Measurements from ENCODE around the gene SLC9B2. TPM values are rescaled to one million over a fixed set of nuclear protein-coding genes. Genes with fewer than 3 reads are reported as not detected.

The SLC9B2 gene
- total and polyA plus RNA-seq, 8 donors: 6.6 to 10.8 (median 9.0) TPM

DNA sequence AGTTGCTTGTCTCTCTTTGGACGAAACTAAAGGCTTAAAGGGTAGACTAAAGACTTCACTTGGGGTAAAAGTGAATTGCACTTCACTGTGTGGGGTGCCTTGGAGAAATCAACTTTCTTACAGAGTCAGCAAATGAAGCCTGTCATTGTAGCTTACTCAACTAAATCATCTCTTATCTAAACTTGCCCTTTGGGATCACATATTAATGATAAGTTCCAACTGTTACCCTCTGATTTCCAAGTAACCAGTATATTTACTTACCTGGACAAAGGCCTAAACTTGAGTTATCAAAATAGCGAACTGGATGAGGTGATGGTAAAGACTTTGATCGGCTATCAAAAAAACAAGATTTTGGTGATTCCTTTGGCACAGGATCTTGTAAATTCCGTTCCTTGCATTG lies 32.0 kb upstream of the SLC9B2 start:
- no peak overlapping the region for H3K4me3 ChIP-seq
- no peaks in the 10 kb centered on the region for H3K36me3 ChIP-seq
- H3K27ac ChIP-seq: no peak overlapping the region
- no peaks in the 10 kb centered on the region for H3K9me3 ChIP-seq
- ATAC-seq (no peak), DNase-seq (no peak)
- TF ChIP-seq CTCF (IDR thresholded peaks at IDR 0.05): no peak
- intact Hi-C loops (cut with DNase I): no loop called here
- no peaks in the 10 kb centered on the region for H3K4me1 ChIP-seq
- no peaks in the 10 kb centered on the region for H3K27me3 ChIP-seq

DNA sequence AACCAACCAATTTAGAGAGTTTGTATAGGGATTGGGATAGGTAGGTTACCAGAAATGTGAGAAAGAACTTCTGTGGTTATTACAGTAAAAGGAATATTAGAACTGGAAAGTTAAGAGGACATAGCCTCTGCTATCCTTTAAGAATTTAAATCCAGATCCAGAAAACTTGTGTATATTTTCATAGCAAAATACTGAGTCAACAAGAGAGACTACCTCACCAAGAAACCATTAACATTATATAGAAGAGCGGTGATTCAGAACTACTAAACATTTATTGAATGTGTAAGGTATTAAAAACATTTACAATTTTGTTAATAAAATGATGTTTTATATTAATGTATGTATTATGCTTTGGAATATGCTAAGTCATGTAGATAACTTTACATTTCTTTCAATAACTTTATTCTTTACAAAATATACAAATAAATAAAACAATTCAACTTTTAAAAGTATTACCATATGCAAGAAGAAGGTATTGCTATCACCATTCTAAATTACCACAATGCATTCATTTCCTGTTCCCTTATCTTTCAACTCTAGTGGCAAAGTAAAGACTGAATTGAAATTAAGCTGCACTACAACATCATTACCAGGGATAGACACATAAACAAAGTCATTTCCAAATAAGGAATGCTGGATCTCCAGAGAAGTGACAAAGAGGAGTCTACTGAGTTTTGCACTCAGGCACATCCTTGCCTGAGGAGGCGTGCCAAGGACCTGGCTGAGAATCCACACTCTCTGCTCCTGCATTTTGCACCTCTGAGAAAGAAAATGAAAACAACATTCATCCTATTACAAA lies 29.2 kb upstream of the SLC9B2 start:
- H3K36me3 ChIP-seq: no peaks in the 10 kb centered on the region
- no peak overlapping the region for H3K4me3 ChIP-seq
- H3K9me3 ChIP-seq: no peaks in the 10 kb centered on the region
- DNase-seq: no peak
- no peaks in the 10 kb centered on the region for H3K4me1 ChIP-seq
- intact Hi-C loops (cut with DNase I): no loop called here
- no peak overlapping the region for H3K27ac ChIP-seq
- TF ChIP-seq CTCF (IDR thresholded peaks at IDR 0.05): no peak
- ATAC-seq: no peak
- H3K27me3 ChIP-seq: no peaks in the 10 kb centered on the region

DNA sequence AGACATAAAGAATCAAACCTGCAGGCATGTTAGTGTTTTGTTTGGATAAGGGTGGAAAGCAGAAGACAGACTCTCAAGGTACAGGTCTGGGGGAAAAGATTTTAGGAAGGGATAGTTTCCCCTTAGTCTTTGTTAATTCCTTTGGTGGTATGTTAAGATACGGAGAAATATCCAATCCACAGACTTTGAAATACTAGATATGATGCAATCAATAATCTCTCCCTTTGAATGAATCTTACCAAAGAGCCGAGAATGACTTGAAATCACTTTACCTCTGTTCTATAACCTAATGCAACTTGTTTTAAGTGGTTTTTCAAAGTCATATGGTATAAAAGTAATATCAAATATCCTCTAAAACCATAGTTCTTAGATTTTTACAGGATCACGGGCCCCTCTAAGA lies 28.3 kb upstream of the SLC9B2 start:
- ATAC-seq (no peak), DNase-seq (no peak)
- Histone ChIP-seq H3K36me3 (no peaks in the 10 kb centered on the region), H3K4me1 (peaks cover 0 to 2% of the 10 kb centered on the region in 2 donors), H3K9me3 (no peaks in the 10 kb centered on the region), H3K27me3 (no peaks in the 10 kb centered on the region), H3K4me3 (no peak overlapping the region), H3K27ac (no peak overlapping the region)
- no peak for TF ChIP-seq CTCF (IDR thresholded peaks at IDR 0.05)
- intact Hi-C loops (cut with DNase I): no loop called here

GRCh38 chr4:103100691-103101090 lies 24.1 kb upstream of the SLC9B2 start:
- TF ChIP-seq CTCF (IDR thresholded peaks at IDR 0.05): no peak
- H3K27ac ChIP-seq: no peak overlapping the region
- no peak overlapping the region for H3K4me3 ChIP-seq
- H3K36me3 ChIP-seq: no peaks in the 10 kb centered on the region
- intact Hi-C loops (cut with DNase I): no loop called here
- peaks cover 0 to 11% of the 10 kb centered on the region in 2 donors for H3K4me1 ChIP-seq
- ATAC-seq: no peak
- no peak for DNase-seq
- H3K27me3 ChIP-seq: no peaks in the 10 kb centered on the region
- no peaks in the 10 kb centered on the region for H3K9me3 ChIP-seq

- Histone ChIP-seq H3K4me3 (peak within 1 kb of the TSS; percentile 25 to 46), H3K4me1 (peaks cover 0 to 11% of the 10 kb centered on the region in 2 donors), H3K27me3 (no peaks in the 10 kb centered on the region), H3K9me3 (no peaks in the 10 kb centered on the region), H3K36me3 (no peaks in the 10 kb centered on the region), H3K27ac (peak within 1 kb of the TSS; percentile 56 to 81)
- TF ChIP-seq CTCF (IDR thresholded peaks at IDR 0.05): peak; percentile 72 to 85
- ATAC-seq (peak; percentile 99), DNase-seq (peak in 3 of 4 donors; percentile 45 to 94 (median 86))
- intact Hi-C loops (cut with DNase I): no loop called here
These were observed 23.3 kb upstream of the SLC9B2 start, which contains the start of gene BDH2 for GRCh38 chr4:103099691-103100392. BDH2 (minus strand) TSS chr4:103099834; CDS start chr4:103096254, 3,580 bp downstream.
